Measurements from ENCODE around the gene CDH12.
"Not testable (repeated sequence)": the region's sequence is repeated elsewhere in the genome, so short reads cannot be mapped to it uniquely, and the experiment has no call there.

The CDH12 gene

GRCh38 chr5:22614486-22615094, 238.6 kb downstream of the CDH12 start:
- Histone ChIP-seq H3K4me3 (ENCODE audit: low read depth, low read length, poor library complexity, severe bottlenecking) (no peak overlapping the region), H3K27me3 (ENCODE audit: insufficient read depth, low read length) (no peaks in the 10 kb centered on the region), H4K20me1 (ENCODE audit: insufficient read depth, low read length) (no peaks in the 10 kb centered on the region), H3F3A (ENCODE audit: insufficient read depth, low read length) (no peaks in the 10 kb centered on the region), H3K9ac (ENCODE audit: low read length) (no peak overlapping the region), H3K9me2 (ENCODE audit: low read depth, low read length) (no peaks in the 10 kb centered on the region), H3K36me3 (ENCODE audit: insufficient read depth, low read length) (no peaks in the 10 kb centered on the region), H3K27ac (ENCODE audit: low read depth, low read length, poor library complexity, severe bottlenecking) (no peak overlapping the region), H3K4me1 (ENCODE audit: insufficient read depth, low read length, severe bottlenecking) (no peaks in the 10 kb centered on the region), H2AFZ (ENCODE audit: low read length) (no peak overlapping the region), H3K79me2 (ENCODE audit: insufficient read depth, low read length) (no peaks in the 10 kb centered on the region), H3K9me3 (ENCODE audit: low read length) (no peaks in the 10 kb centered on the region), H3K4me2 (ENCODE audit: low read length) (no peak overlapping the region)
- TF ChIP-seq CTCF (IDR thresholded peaks at IDR 0.05; ENCODE audit: low read length), result no peak
- no peak for TF ChIP-seq EZH2 (IDR thresholded peaks at IDR 0.05; ENCODE audit: borderline replicate concordance, low read length)

- Histone ChIP-seq H3K4me2 (ENCODE audit: low read length) (no peak overlapping the region), H3K79me2 (ENCODE audit: insufficient read depth, low read length) (no peaks in the 10 kb centered on the region), H3K9me2 (ENCODE audit: low read depth, low read length) (no peaks in the 10 kb centered on the region), H3K27ac (ENCODE audit: low read depth, low read length, poor library complexity, severe bottlenecking) (no peak overlapping the region), H3K9ac (ENCODE audit: low read length) (no peak overlapping the region), H3K9me3 (ENCODE audit: low read length) (no peaks in the 10 kb centered on the region), H3K27me3 (ENCODE audit: insufficient read depth, low read length) (no peaks in the 10 kb centered on the region), H4K20me1 (ENCODE audit: insufficient read depth, low read length) (no peaks in the 10 kb centered on the region), H3K4me3 (ENCODE audit: low read depth, low read length, poor library complexity, severe bottlenecking) (no peak overlapping the region), H2AFZ (ENCODE audit: low read length) (no peak overlapping the region), H3K4me1 (ENCODE audit: insufficient read depth, low read length, severe bottlenecking) (no peaks in the 10 kb centered on the region), H3K36me3 (ENCODE audit: insufficient read depth, low read length) (no peaks in the 10 kb centered on the region), H3F3A (ENCODE audit: insufficient read depth, low read length) (no peaks in the 10 kb centered on the region)
- TF ChIP-seq CTCF (IDR thresholded peaks at IDR 0.05; ENCODE audit: low read length), result no peak
- no peak for TF ChIP-seq EZH2 (IDR thresholded peaks at IDR 0.05; ENCODE audit: borderline replicate concordance, low read length)
These were observed 240.2 kb downstream of the CDH12 start for GRCh38 chr5:22612928-22613327.

GRCh38 chr5:22611327-22611726, 241.8 kb downstream of the CDH12 start:
- H3K4me1 ChIP-seq (ENCODE audit: insufficient read depth, low read length, severe bottlenecking), result no peaks in the 10 kb centered on the region
- H4K20me1 ChIP-seq (ENCODE audit: insufficient read depth, low read length), result no peaks in the 10 kb centered on the region
- H3K27ac ChIP-seq (ENCODE audit: low read depth, low read length, poor library complexity, severe bottlenecking), result no peak overlapping the region
- H3F3A ChIP-seq (ENCODE audit: insufficient read depth, low read length), result no peaks in the 10 kb centered on the region
- H3K36me3 ChIP-seq (ENCODE audit: insufficient read depth, low read length), result no peaks in the 10 kb centered on the region
- no peak overlapping the region for H2AFZ ChIP-seq (ENCODE audit: low read length)
- no peaks in the 10 kb centered on the region for H3K9me3 ChIP-seq (ENCODE audit: low read length)
- H3K79me2 ChIP-seq (ENCODE audit: insufficient read depth, low read length), result no peaks in the 10 kb centered on the region
- no peak overlapping the region for H3K9ac ChIP-seq (ENCODE audit: low read length)
- no peak overlapping the region for H3K4me3 ChIP-seq (ENCODE audit: low read depth, low read length, poor library complexity, severe bottlenecking)
- H3K27me3 ChIP-seq (ENCODE audit: insufficient read depth, low read length), result no peaks in the 10 kb centered on the region
- H3K9me2 ChIP-seq (ENCODE audit: low read depth, low read length), result no peaks in the 10 kb centered on the region
- H3K4me2 ChIP-seq (ENCODE audit: low read length), result no peak overlapping the region
- no peak for TF ChIP-seq CTCF (IDR thresholded peaks at IDR 0.05; ENCODE audit: low read length)

- not testable (repeated sequence) for H3K79me2 ChIP-seq (ENCODE audit: insufficient read depth, low read length); H4K20me1 ChIP-seq (ENCODE audit: insufficient read depth, low read length); H3K4me2 ChIP-seq (ENCODE audit: low read length); H3F3A ChIP-seq (ENCODE audit: insufficient read depth, low read length); H3K4me3 ChIP-seq (ENCODE audit: low read depth, low read length, poor library complexity, severe bottlenecking); H3K27ac ChIP-seq (ENCODE audit: low read depth, low read length, poor library complexity, severe bottlenecking); H2AFZ ChIP-seq (ENCODE audit: low read length); H3K9me3 ChIP-seq (ENCODE audit: low read length); H3K9me2 ChIP-seq (ENCODE audit: low read depth, low read length); H3K4me1 ChIP-seq (ENCODE audit: insufficient read depth, low read length, severe bottlenecking); H3K9ac ChIP-seq (ENCODE audit: low read length); H3K36me3 ChIP-seq (ENCODE audit: insufficient read depth, low read length); H3K27me3 ChIP-seq (ENCODE audit: insufficient read depth, low read length)
These were observed 245.6 kb downstream of the CDH12 start for GRCh38 chr5:22607498-22607897.

Measured in OCI-LY1 (cell line).